ENCODE results near the gene ATIC. TPM values are rescaled to one million over a fixed set of nuclear protein-coding genes. Genes with fewer than 3 reads are reported as not detected.

ATIC gene
- total and polyA plus RNA-seq, 2 donors from 2014 or later: 75.9 to 101 TPM

DNA sequence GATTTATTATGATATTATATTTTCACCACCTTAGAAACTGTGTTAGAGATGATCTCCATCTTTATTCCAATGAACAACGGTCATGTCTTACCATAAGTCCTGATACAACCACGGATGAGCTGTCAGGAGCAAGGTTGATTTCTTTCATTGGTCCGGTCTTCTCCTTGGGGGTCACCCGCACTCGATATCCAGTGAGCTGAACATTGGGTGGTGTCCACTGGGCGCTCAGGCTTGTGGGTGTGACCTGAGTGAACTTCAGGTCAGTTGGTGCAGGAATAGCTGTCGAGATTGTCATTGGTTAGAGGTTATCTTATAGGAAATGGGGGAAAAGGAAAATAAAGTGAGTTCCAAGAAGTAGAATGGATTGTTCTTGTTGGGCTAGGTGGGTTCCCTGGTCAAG is 67.2 kb downstream of the ATIC start:
- intact Hi-C loops (cut with DNase I): no loop called here
- Histone ChIP-seq H3K9me3 (ENCODE audit: control insufficient read depth in 2 of 3, insufficient read depth in 1 of 3, low read length in 3 of 3) (no peaks in the 10 kb centered on the region), H3K27me3 (ENCODE audit: control insufficient read depth, insufficient read depth, low read length) (no peaks in the 10 kb centered on the region), H3K36me3 (ENCODE audit: control insufficient read depth in 2 of 3, insufficient read depth in 3 of 3, low read length in 3 of 3) (peaks cover 3 to 11% (median 3%) of the 10 kb centered on the region in 3 donors), H3K27ac (ENCODE audit: low read depth in 2 of 2, low read length in 2 of 2) (no peak overlapping the region), H3K4me1 (ENCODE audit: control insufficient read depth in 2 of 3, insufficient read depth in 2 of 3, low read depth in 1 of 3, low read length in 3 of 3) (no peaks in the 10 kb centered on the region), H3K4me3 (ENCODE audit: low read length in 3 of 3) (no peak overlapping the region), H3K9ac (ENCODE audit: low read length in 3 of 3) (no peak overlapping the region)
- TF ChIP-seq, protein P1, sequence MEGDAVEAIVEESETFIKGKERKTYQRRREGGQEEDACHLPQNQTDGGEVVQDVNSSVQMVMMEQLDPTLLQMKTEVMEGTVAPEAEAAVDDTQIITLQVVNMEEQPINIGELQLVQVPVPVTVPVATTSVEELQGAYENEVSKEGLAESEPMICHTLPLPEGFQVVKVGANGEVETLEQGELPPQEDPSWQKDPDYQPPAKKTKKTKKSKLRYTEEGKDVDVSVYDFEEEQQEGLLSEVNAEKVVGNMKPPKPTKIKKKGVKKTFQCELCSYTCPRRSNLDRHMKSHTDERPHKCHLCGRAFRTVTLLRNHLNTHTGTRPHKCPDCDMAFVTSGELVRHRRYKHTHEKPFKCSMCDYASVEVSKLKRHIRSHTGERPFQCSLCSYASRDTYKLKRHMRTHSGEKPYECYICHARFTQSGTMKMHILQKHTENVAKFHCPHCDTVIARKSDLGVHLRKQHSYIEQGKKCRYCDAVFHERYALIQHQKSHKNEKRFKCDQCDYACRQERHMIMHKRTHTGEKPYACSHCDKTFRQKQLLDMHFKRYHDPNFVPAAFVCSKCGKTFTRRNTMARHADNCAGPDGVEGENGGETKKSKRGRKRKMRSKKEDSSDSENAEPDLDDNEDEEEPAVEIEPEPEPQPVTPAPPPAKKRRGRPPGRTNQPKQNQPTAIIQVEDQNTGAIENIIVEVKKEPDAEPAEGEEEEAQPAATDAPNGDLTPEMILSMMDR (IDR thresholded peaks at IDR 0.05; ENCODE audit: borderline replicate concordance, extremely low read depth, insufficient read depth): no peak
- FAIRE-seq: no peak
- DNase-seq: no peak

DNA sequence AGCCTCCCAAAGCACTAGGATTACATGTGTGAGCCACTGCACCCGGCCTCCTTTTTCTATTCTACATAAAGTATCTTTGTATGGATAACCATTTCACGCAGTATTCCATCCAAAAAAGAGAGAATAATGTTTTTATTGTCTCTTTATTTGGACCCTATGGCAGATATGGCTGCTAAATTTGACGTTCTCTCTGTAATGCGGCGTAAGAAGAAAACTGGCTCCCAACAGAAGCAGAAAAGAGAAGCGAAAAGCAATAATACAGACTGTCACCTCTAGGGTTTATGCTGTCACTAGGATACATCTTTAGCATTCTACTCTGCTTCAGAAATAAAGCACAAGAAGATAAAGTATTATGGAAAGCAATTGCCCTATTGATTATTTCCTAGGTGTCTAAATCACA is 68.1 kb downstream of the ATIC start:
- H3K4me3 ChIP-seq (ENCODE audit: low read length in 3 of 3): no peak overlapping the region
- H3K27me3 ChIP-seq (ENCODE audit: control insufficient read depth, insufficient read depth, low read length): no peaks in the 10 kb centered on the region
- intact Hi-C loops (cut with DNase I): no loop called here
- DNase-seq: no peak
- H3K27ac ChIP-seq (ENCODE audit: low read depth in 2 of 2, low read length in 2 of 2): no peak overlapping the region
- H3K4me1 ChIP-seq (ENCODE audit: control insufficient read depth in 2 of 3, insufficient read depth in 2 of 3, low read depth in 1 of 3, low read length in 3 of 3): no peaks in the 10 kb centered on the region
- no peak overlapping the region for H3K9ac ChIP-seq (ENCODE audit: low read length in 3 of 3)
- H3K9me3 ChIP-seq (ENCODE audit: control insufficient read depth in 2 of 3, insufficient read depth in 1 of 3, low read length in 3 of 3): no peaks in the 10 kb centered on the region
- FAIRE-seq: no peak
- peaks cover 3 to 6% (median 3%) of the 10 kb centered on the region in 3 donors for H3K36me3 ChIP-seq (ENCODE audit: control insufficient read depth in 2 of 3, insufficient read depth in 3 of 3, low read length in 3 of 3)
- TF ChIP-seq, protein P1 (IDR thresholded peaks at IDR 0.05; ENCODE audit: borderline replicate concordance, extremely low read depth, insufficient read depth): no peak

DNA sequence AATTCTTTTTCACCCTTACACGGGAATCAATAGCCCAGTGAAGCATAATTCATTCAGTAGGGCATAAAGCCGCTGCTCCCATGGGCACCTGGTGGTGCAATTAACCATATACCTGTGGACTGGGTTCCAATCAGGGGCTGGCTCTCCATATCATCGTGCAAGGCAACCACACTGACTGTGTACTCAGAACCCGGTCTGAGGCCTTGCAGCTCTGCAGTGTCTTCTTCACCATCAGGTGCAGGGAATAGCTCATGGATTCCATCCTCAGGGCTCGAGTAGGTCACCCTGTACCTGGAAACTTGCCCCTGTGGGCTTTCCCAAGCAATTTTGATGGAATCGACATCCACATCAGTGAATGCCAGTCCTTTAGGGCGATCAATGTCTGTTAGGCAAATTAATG is 68.8 kb downstream of the ATIC start:
- no peaks in the 10 kb centered on the region for H3K9me3 ChIP-seq (ENCODE audit: control insufficient read depth in 2 of 3, insufficient read depth in 1 of 3, low read length in 3 of 3)
- no peaks in the 10 kb centered on the region for H3K27me3 ChIP-seq (ENCODE audit: control insufficient read depth, insufficient read depth, low read length)
- H3K9ac ChIP-seq (ENCODE audit: low read length in 3 of 3): no peak overlapping the region
- intact Hi-C loops (cut with DNase I): no loop called here
- no peak for DNase-seq
- H3K27ac ChIP-seq (ENCODE audit: low read depth in 2 of 2, low read length in 2 of 2): no peak overlapping the region
- H3K36me3 ChIP-seq (ENCODE audit: control insufficient read depth in 2 of 3, insufficient read depth in 3 of 3, low read length in 3 of 3): peaks cover 0 to 3% (median 3%) of the 10 kb centered on the region in 3 donors
- FAIRE-seq: no peak
- TF ChIP-seq, protein P1 (IDR thresholded peaks at IDR 0.05; ENCODE audit: borderline replicate concordance, extremely low read depth, insufficient read depth): no peak
- no peak overlapping the region for H3K4me3 ChIP-seq (ENCODE audit: low read length in 3 of 3)
- no peaks in the 10 kb centered on the region for H3K4me1 ChIP-seq (ENCODE audit: control insufficient read depth in 2 of 3, insufficient read depth in 2 of 3, low read depth in 1 of 3, low read length in 3 of 3)

DNA sequence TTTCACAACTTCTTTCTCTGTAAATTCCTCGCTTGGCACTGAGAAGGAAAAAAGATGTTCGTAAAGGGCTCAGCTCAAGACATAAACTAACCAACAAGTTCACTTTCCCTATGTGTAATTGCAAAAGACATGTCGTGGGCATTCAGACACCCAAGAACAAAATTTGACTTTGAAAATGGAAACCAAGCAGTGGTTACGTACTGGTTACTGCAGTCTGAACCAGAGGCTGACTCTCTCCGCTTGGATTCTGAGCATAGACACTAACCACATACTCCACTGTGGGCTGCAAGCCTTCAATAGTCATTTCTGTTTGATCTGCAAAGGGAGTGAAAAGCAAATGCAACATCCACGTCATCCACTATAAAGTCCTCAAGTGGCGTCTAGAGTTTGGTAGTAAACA is 70.2 kb downstream of the ATIC start:
- Histone ChIP-seq H3K27ac (ENCODE audit: low read depth in 2 of 2, low read length in 2 of 2) (no peak overlapping the region), H3K9ac (ENCODE audit: low read length in 3 of 3) (no peak overlapping the region), H3K27me3 (ENCODE audit: control insufficient read depth, insufficient read depth, low read length) (no peaks in the 10 kb centered on the region), H3K9me3 (ENCODE audit: control insufficient read depth in 2 of 3, insufficient read depth in 1 of 3, low read length in 3 of 3) (no peaks in the 10 kb centered on the region), H3K4me3 (ENCODE audit: low read length in 3 of 3) (no peak overlapping the region), H3K4me1 (ENCODE audit: control insufficient read depth in 2 of 3, insufficient read depth in 2 of 3, low read depth in 1 of 3, low read length in 3 of 3) (no peaks in the 10 kb centered on the region), H3K36me3 (ENCODE audit: control insufficient read depth in 2 of 3, insufficient read depth in 3 of 3, low read length in 3 of 3) (peaks cover 0 to 3% (median 0%) of the 10 kb centered on the region in 3 donors)
- no peak for FAIRE-seq
- TF ChIP-seq, protein P1 (IDR thresholded peaks at IDR 0.05; ENCODE audit: borderline replicate concordance, extremely low read depth, insufficient read depth): no peak
- no peak for DNase-seq
- intact Hi-C loops (cut with DNase I): no loop called here

Data from kidney (tissue), 14 donors.